CD4-positive, alpha-beta T cell treated with Interleukin-17A for 1 hour (primary cell): ENCODE results near the gene GPRC5B.

Experiments used
- DNase-seq: peaks from one replicate; pipeline ENCODE4 v3.0.0-alpha.2; 2020

The GPRC5B gene

DNA sequence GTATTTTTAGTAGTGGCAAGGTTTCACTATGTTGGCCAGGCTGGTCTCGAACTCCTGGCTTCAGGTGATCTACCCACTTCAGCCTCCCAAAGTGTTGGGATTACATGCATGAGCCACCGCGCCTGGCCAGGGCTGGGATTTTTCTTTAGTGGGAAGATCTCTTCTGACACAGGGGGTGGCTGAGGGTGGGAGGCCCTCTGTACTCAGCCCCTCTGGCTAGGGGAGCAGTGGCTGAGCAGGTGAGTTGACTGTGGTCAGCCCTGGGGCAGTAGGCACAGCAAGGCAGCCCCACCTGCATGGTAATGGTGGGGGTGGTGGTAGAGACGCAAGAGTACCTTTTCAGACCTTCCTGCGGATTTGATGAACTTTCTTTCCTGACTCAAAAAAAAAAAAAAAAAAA lies 12.3 kb upstream of the GPRC5B start:
- no peak for DNase-seq

DNA sequence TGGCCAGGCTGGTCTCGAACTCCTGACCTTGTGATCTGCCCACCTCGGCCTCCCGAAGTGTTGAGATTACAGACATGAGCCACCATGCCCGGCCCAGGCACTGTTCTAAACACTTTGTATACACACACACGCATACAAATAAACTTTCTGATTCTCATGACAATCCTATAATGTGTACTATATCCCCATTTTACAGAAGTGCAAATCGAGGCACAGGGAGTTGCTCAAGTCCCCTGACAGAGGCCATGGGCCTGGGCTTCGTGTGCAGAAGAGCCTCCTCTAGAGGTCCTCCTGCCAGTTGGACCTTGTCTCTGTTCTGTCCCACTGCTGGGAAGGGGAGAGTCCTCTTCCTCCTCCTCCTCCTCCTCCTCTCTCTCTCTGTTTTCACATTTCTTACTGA lies 9.9 kb upstream of the GPRC5B start:
- DNase-seq = no peak

DNA sequence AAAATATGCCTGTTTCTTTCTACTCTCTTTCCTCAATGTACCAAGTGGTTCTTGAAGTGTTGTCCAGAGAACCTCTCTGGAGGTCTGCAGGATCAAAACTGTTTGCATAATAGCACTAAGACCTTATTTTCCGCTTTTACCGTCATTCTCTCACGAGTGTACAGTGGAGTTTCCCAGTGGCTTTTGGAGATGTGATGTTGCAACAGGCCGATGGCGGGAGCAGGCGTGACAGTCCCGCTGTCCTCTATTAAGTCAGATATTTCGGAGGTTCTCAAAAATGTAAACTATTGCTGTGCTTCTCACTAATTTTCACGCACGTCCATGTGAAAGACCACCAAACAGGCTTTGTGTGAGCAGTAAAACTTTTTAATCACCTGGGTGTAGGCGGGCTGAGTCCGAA lies 8.3 kb upstream of the GPRC5B start:
- DNase-seq = no peak

DNA sequence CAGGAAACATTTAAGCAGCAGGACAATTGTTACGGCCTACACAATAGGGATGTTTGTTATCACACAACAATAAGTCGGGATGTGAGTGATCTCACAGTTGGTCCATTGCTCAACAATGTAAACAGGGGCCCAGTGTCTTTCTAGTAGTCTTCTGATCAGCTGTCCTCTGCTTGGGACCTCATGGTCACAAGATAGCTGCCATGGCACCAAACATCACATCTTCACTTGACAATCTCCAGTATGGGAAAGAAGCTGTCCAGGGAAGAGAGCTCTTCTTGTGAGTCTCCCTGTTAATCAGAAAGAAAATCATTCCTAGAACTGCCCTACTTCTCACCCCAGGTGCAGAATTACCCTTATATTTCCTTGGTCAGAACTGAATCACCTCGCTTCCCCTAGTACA lies 6.3 kb upstream of the GPRC5B start:
- DNase-seq = no peak

DNA sequence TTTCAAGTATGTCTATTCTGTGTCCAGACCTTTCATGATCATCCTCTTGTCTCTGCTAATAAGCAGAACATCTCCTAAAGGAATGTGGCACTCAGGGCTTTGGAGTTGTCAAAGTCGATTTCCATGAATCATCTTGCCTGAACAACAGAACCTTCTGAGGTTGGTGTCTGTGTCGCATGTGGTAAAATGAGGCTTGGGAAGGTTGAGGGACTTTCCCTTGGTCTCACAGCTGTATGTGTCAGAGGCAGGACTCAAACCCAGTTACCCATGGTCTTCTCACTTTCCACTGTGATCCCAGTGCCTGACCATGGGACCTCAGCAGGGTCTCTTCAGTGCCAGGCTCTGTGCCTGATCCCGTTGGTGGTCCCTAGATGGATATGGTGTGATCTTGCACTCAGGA lies 4.2 kb upstream of the GPRC5B start:
- no peak for DNase-seq

DNA sequence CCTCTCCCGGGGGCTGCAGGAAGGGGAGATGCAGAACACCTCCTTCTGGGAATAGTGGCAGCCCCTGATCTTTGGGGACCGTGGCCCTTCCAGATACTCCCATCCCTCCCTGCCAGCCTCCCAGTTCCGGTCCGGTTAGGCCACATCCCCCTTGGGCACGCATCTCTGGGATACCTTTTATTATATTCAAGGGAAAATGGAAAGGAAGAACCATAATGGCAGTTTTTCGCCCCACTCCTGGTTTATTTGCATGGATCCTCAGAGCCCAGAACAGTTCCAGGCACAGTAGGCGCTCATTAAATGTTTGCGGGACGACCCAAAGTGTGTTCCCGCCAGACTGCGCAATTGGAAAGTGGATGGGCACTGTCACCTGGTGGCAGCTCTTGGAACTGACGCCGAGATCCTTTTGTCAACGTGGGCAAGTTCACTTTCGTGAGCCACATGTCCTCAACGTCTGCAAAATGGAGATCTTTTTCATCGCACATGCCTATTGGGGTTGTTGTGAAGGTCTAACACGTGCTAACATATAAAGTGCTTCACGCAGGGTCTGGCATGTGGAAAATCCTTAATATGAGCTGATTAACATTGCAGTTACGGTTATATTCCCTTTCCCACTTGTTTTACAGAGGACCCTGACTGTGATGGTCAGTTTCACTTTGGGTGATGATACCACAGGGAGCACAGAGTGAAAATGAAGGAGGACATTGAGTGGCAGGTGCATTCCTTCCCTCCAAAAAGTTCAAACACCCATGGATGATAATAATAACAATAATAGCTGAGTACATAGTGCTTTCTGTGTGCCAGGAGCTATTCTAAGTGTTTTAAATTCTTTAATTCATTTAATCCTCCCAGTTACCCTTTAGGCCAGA lies 1.7 kb upstream of the GPRC5B start:
- DNase-seq = peak; percentile 85

DNA sequence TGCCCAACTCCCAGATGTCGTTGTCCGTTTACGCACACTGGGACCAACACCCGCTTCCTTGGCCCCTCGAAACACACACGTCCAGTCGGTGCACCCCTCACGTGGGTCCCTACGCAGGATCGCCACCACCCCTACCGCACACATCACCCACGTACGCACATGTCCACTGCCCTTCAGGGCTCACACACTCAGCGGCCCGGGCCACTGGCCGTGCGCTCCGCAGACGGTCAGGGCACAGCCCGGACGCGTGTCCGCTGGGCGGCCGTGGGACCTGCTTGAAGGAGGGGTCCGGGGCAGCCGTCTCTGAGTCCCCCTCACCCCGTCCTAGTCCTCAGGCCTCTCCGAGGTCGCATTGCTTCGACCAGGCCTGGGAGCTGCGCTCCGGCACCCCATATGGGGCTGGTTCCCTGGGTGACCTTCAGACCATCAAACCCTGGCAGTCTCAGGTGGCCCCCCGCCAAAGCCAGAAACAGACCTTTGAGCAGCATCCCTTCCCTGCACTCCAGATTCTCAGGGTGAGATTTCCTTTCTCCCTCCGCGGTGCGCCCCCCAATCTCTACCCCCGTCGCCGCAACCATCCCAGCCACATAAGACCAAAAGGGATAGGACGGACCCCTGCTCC lies 914 bp upstream of the GPRC5B start:
- DNase-seq = no peak

DNA sequence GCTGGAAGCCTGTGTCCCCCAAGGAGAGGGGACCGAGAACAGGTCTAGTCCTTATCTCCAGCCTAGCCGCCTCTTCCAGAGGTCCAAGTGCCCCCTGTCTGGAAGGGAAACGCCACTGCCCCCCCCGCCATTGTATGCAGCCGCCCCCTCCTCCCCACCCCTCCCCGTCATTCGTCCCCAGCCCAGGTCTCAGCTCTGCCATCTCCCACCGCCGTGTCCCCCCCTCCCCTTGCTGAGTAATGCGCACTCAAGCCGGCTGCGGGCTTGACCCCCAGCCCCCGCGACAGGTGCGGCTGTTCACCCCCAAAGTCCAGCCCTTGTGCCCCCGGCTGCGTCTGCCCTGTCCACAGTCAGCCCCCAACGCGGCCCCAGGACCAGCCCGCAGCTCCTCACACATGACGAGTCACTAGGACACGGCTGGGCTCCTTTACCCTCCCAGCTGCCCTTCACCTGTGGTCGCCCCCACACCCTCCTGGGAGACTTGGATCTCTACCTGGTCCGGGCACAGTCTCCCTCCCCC lies 622 bp downstream of the GPRC5B start:
- DNase-seq = no peak

DNA sequence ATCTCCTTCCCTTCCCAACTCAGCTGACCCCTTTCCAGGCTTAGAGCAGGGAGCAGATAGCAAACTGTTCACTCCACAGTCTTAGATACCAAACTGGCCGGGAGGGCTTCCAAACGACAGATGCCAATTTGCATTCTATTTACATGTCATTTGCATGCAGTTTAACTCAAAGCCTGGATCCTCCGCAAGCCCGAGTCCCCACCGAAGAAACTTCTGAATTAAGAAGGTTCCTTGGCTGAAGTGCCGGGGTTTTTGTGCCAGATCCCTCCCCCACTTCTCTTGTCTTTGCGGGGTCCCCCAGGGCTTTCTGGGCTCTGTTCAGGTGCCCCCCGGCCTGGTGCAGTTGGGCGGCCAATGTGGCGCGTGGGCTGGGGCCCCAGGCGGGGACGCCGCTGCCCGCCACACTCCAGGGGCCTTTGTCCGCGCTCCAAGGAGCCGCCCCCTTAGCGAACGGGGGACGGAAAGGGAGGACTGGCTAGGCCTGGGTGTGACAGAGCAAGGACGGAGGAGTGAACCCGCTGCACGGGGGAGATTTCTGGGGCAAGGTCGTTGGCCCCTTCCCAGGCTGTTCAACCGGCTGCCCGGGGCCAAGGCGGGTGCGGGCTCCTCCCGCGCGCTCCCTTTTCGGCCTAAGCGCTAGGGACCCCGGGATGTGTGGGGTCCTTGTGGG lies 1.2 kb downstream of the GPRC5B start:
- DNase-seq = peak; percentile 2

DNA sequence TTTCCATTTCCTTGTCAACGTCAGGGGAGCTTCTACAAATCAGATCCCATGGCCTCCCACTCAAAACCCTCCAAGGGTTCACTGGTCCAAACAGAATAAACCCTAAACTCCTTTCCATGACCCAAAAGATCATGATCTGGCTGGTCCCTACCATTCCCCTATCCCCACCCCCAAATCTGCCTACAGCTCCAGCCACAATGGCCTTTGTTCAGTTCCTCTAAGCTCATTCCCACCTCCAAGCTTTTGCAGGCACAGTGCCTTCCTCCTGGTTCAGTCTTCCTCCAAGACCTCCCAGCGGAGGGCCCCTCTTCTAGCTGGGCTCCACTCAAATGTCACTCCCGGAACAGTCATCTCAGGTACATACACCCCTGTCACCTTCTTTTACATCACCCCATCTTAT lies 2.0 kb downstream of the GPRC5B start:
- no peak for DNase-seq

DNA sequence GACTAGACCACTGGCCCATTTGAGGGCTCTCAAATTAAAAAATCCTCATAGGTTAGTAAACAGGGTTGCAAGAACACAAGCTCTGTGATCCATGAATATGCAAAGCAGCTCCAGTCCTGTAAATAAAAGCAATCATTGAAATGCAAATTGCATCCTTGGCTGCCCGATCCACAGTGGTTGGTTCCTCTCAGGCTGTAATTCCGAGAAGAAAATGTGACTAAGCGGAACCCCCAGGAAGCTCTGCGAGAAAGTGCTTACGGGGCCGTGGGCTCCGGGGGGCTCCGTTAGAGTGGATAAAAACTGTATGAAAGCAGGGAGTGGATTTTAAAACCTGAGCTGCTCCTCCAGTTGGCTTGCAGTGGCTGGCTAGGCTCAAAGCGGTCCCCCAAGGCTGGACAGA lies 2.5 kb downstream of the GPRC5B start:
- DNase-seq = no peak

DNA sequence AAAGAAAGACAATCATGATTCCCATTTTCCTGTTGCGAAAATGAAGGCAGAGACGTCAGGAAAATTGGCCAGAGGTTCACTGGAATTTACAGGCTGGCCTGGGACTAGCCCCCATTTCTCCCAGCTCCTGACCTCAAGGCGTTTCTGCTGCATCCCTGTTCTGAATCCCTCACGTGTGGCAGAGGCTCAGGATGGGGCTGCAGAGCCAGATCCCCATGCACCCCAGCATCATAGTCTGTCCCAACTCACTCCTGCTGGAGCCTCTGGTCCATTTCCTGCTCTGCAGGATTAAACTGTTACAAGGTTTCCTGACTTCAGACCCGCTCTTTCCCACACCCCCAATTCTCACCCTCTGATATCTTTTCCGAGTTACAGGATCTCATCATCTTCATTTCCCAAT lies 2.9 kb downstream of the GPRC5B start:
- DNase-seq = no peak

DNA sequence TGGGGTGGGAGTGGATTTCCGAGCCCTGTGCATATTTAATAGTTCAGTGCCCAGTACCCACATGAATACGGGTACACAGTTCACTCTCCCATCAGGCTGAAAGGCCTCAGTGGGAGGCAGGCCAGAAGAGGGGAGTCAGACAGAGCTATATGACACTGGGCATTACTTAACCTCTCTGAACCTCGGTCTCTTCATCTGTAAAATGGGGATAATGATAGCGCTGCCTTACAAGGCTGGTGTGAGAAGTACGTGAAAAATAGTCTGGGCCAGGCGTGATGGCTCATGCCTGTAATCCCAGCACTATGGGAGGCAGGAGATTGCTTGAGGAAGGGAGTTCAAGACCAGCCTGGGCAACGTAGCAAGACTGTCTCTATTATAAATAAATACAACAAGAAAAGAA lies 3.6 kb downstream of the GPRC5B start:
- DNase-seq = no peak

DNA sequence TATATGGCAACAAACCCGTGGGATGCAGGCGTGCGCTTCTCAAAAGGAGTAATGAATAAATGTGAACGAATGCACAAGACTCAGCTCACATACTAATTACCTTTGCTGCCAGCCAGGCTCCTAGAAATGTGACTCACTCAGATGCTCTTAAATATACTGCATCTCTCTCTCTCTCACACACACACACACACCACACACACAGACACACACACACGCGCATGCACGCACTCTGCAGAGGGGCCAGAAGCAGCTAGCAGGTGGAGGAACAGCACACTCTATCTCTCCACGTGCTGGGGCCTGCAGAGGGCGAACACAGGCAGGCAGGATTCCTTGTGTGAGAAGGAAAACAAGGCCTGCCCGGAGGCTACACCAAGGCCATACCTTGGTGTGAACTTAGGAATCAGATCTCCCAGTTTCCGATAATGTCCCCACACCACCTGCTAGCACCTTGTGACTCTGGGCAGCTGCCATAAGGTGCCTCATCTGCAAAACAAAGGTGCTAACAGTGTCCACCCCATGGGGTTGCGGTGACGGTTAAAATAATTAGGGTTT lies 5.3 kb downstream of the GPRC5B start:
- no peak for DNase-seq

DNA sequence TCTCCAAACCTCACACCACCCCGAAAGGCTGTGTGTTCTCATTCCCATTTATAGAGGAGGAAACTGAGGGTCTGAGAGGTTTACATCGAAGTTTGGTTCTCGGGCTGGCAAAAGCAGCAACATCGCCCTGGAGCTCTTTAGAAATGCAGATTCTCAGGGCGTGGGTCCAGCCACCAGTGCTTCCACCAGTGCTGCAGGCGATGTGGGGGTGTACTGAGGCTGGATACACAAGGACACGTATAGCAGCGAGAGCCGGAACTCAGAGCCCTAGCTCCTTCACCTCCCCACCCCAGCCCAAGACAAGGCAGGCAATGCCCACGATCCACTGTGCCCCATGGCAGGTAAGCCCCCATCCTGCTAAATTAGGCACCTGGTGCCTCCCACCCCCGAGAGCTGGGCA lies 5.9 kb downstream of the GPRC5B start:
- no peak for DNase-seq

DNA sequence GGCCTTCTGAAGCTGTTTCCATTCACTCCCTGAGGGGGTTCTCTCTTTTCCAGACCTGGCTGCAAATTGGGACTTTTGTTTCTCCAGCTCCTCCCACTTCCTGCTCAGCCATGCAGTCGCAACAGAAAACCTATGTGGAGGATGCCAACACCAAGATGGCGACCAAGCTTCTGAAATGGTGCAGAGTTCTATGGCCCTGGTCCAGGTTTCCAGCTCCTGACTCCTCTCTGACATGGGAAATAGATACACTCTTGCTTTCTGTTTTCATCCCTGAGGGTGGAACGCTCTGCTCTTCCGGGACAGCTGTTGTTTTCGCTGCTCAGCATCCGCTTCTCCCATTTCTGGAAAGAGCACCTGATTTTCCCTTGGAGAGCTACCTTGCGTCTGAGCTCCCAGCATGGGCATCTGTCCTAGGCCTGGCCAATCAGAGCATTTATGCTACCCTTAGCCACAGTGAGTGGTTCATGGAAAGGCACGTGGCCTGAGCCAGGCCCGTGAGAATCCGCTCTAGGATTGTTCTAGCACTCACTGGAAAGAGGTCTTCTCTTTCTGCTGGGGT lies 8.1 kb downstream of the GPRC5B start:
- DNase-seq = no peak

DNA sequence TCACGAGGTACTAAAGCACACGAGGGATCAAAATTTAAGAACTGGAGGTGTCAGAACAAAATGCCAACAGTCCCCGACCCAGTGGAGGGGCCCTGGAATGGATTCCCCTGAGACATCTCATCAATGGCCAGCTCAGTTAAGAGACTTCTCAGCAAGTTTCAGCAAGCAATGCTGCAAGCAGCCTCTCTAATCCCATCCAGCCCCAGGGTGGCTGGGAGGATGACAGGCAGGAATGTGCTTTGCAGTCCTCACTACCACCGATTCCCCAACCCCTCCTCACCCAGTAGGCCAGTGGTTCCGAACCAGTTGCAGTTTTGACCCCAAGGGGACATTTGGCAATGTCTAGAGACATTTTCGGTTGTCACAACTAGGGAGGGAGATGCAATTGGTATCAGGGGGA lies 8.7 kb downstream of the GPRC5B start:
- DNase-seq = no peak

DNA sequence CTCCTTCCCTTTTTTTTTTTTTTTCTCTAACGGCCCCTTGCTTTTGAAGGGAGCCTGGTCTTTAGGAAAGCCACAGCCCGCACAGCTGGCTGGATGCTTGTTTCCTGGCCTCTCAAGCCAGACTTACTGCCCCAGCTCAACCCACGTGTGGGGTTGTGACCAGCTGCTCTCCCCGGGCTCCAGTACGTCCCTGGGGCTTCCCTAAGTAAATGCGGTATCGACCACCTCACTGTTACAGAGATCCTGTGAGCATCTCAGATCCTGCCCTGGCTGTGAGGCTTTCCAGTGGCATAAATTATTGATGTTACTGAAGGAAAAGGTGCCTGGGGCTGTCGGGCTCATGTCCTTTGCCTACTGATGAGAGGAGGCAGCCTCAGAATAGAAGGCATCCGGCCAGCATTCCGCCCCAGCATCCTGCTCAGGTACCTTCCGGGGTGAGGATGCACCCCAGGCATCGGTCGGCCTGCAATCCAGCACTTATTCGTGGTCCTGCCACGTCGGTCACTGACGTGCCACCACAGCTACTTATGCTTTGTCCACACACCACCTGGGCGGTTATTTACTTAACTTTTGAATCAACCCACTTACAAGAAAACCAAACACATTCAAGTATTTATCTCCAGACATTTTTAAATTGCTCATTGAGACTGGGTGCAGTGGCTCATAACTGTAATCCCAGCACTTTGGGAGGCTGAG lies 9.6 kb downstream of the GPRC5B start:
- DNase-seq = no peak

DNA sequence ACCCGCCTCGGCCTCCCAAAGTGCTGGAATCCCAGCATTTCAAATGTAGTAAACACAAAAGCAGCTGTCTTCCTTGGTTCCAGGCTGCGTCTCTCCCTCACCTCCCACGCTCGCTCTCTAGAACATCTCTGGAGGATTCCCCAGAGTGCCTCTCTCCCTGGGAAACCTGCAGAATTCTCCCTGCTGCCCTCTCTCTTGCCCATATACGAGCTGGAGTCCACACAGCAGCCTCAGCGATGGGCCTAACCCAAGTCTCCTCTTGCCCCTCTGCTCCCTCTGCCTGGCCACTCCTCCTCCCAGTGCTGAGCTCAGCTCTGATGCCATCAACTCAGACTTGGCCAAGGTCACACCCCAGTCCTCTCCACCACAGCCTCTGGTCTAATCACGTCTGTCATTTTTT lies 10.6 kb downstream of the GPRC5B start:
- no peak for DNase-seq

DNA sequence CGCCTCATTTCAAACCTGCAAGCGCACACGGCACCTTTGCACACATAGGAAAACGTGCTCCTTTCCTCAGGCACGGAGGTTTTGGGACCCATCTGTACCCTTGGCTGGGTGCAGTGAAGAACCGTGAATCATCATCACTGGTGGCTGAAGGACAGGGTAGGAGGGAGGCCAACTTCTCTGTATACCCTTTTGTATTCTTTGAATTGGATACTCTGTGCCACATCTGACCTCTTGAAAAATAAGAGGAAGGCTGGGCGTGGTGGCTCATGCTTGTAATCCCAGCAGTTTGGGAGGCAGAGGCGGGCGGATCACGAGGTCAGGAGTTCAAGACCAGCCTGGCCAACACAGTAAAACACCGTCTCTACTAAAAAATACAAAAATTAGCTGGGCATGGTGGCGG lies 11.7 kb downstream of the GPRC5B start:
- DNase-seq = no peak

DNA sequence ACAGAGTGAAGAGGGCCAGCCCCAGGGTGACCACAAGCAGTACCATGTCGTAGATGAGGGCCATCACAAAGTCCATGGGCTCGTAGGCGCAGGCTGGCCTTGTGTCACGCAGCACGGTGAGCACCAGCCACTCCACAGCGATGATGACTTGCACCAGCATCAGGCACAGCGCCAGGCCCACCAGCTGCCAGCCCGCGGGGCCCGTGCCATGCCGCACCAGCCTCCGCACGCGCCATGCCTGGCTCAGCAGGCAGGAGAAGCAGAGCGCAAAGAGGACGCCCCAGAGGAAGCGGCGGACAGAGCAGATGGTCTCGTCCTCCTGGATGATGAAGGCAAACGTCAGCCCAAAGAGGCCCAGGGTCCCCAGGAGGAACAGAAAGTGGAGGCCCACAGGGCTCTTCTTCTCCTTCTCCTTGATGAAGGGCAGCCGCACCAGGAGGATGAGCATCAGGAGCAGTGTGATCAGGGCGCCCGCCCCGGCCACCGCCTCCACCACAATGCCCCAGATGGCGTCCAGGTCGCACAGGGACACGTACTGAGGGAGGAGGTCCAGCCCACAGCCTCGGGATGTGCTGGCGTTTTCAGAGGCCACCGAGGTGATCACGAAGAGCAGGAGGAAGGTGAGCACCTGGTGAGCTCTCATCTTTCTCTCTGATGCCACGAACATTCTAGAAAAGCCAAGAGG lies 12.3 kb downstream of the GPRC5B start:
- DNase-seq = no peak

DNA sequence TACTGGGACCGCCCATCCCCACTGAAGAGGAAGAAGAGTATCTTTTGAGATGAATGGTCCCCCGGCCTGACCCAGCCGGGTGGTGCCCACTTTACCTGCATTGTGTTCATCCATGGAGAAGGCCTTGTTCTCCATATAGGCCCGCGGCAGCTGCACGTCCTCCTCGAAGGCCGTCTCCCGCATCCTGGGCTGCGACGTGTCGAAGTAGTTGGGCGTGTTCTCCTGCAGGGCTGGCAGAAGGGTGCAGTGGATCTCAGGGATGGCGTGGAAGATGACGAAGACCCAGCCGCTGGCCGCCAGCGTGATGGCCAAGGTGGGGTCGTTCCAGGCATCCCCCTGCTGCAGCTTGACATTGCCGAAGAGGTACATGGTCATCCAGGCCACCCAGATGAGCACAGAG lies 12.9 kb downstream of the GPRC5B start:
- DNase-seq = no peak
